Inflammatory macrophage (primary cell): ENCODE measurements around the gene MAPKAP1.

Experiments
- DNase-seq, 2 donors: peaks; one replicate each; pipeline ENCODE4 v3.0.0-alpha.2; 2020 to 2022

The MAPKAP1 gene

DNA sequence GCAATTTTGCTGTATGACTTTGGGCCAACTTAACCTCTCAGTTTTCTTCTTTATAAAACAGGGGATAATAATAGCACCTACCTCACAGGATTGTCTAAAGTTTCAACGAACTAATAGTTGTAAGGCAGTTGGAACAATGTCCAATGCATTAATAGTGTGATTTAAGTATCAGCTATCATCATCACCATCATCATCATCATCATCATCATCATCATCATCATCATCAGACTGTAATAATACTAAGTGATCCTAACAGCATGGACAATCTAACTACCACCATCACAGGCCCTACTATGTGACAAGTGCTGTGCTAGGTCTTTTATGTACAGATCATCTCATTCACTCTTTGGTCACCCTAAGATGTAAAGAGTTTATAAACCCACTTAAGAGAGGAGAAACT is 196.0 kb downstream of the MAPKAP1 start:
- DNase-seq = no peak

DNA sequence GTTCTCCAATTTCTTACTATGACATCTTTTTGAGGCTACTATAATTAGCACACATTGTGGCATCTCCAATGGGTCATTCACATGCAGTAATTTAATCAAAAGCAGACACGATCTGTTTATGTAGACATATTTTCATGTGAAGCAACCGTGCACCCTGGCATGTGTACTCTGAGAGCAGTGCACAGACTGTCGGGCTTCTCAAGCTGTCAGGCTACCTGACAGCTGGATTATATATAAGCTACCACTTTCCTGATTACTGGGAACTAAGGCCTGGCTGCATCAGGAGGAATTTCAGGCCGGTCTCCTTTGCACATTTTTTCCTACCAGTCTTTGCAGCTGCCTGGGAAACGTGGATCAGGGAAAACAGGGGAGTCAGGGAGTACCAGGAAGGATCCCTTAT is 197.5 kb downstream of the MAPKAP1 start:
- no peak for DNase-seq

DNA sequence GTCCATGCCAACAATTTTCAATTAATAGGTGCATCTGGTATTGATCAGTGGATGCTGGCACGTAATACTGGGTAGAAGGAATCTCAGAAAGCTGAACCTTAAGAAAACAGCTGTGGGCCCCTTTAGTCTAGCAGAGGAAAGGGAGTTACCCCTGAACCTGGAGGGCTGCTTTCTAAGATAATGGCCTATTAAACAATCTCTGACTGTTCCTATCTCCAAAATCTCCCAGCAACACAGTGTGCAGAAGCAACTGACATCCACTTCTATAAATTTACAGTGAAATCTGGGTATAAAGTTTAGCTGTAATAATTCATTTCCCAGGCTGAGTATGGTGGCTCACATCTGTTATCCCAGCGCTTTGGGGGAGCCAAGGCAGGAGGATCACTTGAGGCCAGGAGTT is 198.8 kb downstream of the MAPKAP1 start:
- no peak for DNase-seq

DNA sequence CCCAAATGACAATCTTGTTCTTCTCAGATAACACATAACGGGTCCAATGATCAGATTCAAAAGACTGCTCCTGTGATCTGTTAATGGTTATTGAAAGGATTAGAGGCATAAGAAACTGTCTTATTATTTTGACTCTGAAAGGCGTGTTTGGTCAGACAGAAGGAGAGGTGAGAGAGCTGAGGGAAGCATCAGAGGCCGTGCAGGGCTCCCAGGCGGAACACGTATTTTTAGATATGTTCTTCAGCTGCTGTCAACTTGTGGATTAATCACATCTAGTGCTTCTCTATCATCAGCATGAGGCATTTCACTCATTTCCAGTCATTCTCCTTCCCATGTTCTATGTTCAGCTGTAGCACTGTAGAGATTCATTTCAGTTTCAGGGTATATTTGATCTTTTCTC is 199.8 kb downstream of the MAPKAP1 start:
- no peak for DNase-seq

DNA sequence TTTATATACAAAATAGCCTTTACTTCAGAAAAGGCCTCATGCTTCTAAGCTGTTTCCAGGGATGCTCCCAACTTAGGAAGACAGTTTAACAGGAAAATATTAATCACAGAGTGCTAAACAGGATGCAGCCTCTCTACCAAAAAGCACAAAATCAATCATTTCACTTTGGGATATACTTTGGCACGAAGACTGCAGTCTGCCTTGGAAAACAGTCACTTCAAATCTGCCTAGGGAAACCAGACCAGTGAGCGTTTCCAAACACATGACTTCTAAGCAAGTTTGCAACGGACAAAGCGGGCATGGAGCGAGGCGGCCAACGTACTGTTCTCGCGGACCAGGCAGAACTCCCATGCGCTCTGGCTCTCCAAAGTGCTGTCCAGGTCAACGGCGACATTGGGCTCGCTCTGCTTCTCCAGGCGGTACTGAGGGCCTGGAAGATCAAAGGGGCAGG is 201.0 kb downstream of the MAPKAP1 start:
- no peak for DNase-seq

DNA sequence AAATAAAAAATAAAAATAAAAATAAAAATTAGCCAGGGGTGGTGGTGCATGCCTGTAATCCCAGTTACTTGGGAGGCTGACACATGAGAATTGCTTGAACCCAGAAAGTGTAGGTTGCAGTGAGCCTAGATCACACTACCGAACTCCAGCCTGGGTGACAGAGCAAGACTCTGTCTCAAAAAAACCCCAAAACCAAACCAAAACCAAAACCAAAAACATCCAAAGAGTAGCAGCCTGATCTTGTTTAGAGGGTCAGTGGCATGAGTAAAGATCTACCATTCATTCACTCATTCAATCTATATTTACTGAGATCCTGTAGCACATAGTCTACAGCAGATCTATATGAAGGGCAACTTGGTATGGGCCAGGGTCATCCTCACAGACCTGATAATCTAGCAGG is 202.4 kb downstream of the MAPKAP1 start:
- DNase-seq = no peak

DNA sequence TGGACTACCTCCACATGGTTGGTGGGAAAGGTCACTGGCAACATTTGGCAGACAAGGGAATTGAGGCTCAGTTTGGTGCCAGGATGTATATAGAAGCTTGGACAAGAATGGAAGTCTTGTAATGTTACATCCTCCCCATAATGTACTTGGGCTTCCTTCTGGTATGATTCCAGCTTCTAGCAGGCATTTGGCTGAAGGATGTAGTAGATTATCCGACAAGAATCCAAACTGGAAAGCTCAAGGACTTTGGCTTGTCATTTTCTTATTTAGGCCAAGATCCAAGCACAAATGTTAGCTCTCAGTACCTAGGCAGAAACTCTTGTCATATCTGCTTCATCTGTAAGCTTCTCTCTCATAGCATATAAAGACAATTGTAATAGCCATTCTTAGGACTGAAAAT is 209.1 kb downstream of the MAPKAP1 start:
- DNase-seq = no peak

DNA sequence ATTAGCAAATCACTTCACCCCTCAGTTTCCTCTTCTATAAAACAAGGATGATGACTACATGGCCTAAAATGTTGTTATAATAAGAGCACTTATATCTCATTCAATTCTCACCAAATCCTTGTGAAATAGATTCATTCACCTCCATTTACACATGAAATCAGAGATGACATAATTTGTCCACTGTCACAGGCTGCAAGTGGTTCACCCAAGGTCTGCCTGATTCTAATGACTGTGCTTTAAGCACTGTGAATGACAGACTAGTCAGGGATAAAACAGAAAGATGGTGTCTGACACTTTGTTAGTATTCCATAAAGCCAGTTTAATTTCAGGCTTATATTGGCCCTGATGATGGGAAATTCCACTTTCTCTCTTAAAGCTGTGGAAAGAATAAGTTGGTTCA is 209.5 kb downstream of the MAPKAP1 start:
- DNase-seq = no peak

DNA sequence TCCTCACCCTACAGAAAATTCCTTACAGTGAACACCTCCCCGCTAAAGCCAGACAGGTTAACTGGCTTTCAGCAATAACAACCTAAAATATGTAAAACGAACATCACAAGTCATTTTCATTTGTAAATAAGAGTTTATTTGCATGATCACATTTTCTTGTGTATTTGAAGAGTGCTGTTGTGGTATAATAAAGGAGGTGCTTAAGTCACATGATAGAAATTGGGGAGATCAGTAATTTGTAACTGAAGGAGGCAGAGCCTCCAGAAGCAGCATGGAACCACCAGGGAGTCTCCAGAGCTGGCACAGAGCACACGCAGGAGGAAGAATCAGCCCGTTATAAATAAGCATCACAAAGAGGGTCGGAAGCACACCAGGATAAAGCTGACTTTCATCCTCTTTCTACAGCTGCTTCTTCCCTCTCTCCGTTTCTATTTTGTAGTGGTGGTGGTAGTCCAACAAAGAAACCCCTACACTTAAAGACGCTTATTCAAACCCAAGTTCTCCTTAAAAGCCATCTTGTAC is 210.6 kb downstream of the MAPKAP1 start:
- no peak for DNase-seq

DNA sequence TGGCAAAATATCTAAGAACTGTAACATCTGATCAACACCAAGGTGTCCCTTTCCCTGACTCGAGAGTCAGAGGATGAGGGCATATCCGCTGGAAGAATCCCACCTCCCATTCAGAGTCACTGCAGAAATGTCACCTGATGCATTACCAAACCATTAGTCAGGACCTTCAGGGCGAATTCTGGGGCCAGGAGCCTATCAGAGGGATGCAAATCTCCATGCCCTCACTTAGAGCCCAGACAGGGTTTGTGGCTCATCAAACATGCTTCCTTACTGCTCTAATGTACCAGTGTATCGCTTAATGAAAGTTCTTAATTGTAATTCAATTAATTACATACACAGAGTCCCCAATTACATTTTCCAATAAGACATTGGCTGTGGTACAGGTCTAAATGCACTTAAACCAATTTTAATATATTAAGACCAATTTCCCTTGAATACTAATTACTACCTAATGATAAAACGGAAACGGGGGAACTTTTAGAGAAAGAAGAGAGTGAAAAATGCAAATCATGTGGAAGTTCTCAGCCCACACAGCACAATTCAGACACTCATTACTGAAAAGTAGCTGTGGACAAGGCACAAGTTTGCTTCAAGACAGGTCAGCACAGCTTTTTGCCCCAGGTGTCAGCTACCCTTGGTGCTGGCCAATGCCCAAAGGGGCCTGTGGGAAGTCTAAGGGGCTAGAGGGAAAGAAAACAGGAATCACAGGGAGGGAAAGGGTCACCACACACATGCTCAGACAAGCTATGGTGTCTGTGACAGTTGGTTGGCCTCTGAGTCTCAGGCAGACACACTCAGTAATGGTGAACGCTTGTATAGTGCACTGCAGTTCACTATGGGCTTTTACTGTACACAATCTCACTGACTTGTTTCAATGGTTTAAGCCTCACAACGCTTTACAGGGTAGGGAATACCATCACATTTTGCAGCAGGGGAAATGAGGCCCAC is 211.6 kb downstream of the MAPKAP1 start:
- DNase-seq = no peak

DNA sequence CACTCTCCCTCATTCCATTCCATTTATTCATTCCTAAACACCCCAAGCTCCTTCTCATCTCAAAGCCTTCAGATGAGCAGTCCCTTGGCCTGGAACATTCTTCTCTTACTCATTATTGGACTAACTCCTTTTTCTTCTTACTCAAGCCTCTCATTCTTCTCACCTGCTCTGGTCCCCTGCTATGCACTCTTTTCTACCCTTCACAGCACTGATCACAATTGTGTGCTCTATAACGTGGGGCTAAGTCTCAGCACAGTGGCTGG is 212.4 kb downstream of the MAPKAP1 start:
- no peak for DNase-seq

DNA sequence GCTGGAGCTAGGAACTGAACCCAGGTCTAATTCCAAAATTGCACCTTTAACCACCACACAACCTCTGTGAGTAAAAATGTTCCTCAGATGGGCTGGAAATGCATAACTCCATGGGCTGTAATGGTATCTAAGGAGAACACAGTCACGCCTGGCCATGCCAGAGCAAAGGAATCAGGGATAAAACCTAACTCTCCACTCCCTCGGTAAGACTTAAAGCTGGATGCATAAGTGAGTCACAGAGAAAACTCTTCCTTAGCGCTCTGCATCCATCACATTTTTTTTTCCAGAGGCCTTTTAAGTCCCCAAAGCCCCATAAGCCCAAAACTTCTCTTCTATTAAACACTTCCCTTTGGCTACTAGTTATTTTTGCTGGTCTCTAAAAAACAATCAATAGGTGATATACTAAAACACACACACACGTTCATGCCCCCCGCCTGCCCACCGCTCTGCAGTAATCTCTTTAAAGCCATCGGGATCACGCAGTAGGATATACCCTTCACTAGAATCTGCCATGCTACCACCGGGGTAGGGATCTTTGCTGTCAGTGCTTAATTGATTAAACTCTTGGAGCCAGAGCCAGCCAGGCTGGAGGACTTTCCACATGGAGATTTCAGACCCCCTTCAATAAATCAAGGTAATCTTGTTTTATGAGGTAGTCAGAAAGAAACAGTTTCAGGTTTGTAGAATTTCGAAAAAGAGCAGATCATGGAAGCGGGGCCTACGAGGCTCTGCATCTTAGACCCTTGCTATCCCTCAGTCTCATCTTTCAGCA is 212.9 kb downstream of the MAPKAP1 start:
- DNase-seq = no peak

DNA sequence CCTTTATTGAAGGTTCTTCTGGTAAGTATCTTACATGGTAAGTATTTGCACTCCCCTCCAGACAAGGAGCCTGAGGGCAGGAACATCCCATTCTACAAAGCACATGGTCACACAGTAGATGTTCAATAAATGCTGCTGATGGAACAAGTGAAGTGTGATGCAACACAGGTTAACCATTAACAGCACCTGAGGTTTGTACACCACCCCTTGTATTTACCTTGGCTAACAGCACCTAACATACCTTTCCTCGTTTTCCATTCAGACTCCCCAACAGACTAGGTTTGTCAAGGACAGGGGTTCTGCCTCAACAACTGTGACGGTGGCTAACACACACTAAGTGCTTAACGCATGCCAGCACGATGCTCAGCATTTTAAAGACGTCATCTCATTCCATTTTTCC is 213.6 kb downstream of the MAPKAP1 start:
- DNase-seq = no peak

DNA sequence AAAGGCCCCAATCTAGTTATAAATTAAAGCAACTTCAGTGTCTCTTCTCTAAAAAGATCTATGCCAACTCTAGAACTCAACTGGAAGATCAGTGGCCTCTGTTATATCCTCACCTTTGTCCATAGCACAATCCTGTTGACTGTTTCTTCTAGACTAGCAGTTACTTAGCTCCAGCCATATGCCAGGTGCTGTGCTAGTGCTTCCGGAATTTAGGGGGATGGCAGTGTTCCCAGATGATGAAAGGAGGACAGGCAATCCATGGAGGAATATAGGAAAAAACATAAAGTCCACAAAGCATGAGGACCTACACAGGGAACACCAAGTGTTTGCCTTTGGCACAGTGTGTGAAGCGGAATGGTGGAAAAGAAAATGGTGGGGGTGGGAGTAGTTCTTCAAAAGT is 214.3 kb downstream of the MAPKAP1 start:
- DNase-seq = no peak

DNA sequence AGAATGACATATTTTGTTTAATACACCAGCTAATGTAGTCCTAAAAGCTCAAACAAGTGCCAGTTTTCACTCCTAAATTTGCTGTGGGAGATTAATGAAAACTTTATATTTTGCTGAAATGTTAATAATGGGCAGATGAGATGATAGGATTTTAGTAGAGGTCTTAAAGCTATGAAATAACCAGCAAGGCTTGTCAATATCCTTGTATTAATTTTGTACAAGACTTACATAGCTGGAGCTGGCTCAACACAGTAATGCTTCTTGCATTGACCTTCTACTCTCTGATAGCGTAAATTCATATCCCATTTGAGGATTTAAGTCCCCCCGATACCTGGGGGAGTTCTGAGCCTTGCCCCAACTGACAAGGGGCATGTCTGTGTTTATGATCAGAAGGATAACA is 219.2 kb downstream of the MAPKAP1 start:
- DNase-seq = no peak

DNA sequence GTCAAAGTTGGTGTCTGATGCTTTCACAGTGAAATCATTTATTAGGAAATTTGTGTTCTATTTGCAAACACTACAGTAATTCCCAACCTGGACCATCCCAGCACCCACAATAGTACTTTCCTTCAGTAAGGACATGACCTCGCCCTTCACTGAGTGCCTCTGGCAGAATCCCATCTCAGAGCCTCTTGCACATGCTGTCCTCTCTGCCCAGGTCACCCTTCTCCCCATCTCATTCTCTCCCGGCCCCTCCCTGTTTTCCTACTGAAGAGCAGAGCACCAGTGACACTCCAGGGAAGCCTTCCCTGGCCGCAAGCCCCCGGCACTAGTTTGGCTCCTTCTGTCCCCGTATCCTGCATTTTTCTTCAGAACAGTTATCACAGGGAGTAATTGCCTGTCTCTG is 220.4 kb downstream of the MAPKAP1 start:
- DNase-seq = no peak

DNA sequence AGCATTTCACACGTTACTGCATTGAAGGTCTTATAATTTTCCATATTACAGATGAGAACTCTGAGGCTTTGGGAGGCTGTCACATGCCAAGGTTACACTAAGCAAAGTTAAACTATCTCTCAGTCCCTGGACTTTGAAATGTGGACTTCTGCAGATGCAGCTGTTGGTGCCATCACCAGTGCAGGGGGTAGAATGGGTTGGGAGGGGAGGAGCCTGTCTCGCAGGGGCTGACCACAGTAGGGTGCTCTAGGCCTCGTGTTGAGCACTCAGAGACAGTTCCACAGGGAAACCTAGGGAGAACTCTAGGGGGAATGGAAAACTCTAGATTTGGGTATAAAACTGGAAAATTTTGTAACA is 220.9 kb downstream of the MAPKAP1 start:
- DNase-seq = no peak

DNA sequence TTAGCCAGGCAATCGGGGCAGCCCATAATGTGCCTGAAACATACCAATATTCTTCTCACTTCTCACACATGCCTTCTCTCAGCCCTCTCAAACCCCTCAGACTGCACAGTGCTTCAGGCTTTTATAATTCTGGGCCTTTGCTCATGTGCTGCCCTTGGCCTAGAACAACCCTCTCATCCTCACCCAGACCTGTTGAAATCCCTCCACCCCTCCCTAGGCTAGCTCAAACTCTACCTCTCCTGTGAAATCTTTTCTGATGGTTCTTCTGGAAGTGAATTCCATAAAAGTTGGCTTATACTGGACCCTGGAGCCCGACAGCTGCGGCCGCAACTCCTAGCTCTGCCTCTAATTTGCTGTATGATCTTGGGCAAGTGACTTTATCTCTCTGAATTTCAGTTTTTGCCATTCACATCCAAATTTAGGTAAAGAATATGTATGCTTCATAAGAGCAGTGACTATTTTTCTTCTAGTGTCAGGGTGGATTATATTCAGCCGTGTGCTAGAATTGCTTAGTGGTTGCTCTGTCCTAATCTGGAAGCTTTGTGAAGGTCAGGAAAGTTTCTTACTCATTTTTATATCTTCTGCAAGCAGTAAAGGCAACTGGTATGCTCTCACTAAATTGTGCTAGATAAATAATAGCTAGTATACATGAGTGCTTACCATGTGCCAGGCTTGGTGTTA is 221.4 kb downstream of the MAPKAP1 start:
- DNase-seq = no peak

DNA sequence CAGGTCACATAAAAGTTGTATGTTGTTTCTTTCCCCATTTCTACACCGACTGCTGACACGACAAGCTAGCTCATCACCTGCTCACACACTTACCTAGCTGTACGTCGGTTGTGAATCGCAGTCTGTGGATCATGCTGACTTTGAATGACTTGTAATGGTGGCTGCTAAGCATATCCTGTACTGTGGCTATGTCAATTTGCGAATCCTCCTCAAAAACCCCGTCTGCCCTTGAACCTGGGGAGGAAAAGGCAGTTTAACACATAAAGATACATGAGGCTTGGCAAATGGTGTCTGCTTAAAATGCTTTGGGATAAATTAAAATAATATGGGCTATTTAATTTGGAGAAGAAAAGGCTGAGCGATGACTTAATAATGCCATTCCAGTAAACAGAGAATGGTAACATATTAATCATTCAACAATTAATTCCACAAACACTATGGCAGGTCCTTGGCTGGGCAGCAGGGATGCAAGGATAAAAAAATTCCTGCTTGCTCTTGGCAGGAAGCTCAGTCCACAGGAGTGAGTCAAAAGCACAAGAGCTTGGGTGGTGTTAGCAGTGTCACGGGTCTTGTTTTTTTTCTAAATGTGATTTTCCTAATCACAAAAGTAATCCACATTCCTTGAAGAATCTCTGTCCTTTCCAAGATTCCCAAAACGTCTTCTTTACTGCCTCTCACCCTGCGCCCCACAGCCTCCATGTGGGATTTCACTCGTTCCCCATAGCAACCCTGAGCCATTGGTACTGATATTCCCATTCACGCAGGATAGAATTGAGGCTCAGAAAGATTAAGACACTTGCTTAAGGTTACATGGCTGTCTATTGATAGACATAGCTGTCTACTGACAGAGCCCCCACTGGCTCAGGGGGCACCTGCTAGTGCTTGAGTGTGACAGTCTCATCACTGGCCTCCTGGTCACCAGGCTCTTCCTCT is 222.4 kb downstream of the MAPKAP1 start:
- no peak for DNase-seq

DNA sequence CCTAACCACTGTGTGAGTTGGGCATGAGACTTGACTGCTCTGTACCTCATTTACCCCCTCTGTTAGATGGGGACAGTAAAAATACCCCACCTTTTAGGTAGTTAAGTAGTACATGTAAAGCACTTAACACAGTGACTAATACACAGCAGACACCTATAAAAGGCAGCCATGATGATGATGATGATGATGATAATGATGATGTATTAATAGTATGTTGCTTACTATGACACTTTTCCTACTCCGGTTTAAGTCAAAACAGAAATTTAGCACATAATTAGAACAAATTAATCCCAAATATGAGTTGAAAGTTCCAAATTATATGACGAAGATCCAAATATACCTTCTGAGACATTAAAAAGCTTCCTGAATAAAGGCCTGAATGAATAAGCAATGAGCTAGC is 223.3 kb downstream of the MAPKAP1 start:
- DNase-seq = no peak

DNA sequence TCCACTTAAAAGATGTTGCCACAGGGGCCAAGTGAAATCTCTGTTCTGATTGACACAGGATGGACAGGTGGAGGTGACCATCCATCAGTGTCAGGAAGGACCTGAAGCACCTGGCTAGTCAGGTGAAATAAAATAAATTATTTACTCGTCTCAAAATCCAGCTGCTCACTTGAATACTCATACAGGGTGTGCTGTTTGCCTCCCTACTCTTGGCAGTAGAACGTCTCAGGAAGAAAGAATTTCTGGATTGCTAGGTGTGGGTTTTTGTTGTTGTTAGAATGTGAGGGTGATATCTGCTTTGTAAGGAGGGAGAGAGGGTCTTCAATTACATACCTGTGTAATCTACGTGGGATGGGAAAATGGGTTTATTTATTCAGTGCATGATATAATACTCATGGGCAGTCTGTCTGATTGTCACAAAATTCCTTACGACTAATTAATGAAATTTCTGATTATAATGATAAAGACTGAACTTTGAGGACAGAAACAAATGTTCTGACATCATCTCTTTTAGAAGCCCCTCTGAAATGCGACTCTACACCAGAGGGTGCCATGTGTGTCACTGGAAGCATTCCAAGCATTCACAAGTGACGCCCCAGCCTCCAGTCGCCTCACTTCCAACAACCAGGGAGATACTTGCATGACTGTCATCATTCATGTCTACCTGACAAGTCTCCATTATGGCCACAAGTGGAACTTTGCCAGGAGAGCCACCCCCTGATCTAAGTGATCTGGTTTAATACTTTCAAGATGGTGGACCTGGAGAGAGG is 227.0 kb downstream of the MAPKAP1 start:
- no peak for DNase-seq
